Chondrocyte (in vitro differentiated cells): Measurements from ENCODE around the gene DNM1L. TPM values are rescaled to one million over a fixed set of nuclear protein-coding genes. Genes with fewer than 3 reads are reported as not detected.

Experiments
- DNase-seq: peaks from one replicate; pipeline ENCODE4 v3.0.0; 2021; ENCODE audit warnings: mixed read lengths, low spot score
- H3K27ac Mint-ChIP-seq: one replicate; pipeline ENCODE4 v1.8.0; 2021; ENCODE audit warnings: mild to moderate bottlenecking, moderate library complexity, mixed read lengths; ENCODE audit not compliant: unreplicated experiment
- H3K27me3 Mint-ChIP-seq: 2 replicates; pipeline ENCODE4 v1.8.0; 2021; ENCODE audit warnings: low read depth, mixed read lengths
- H3K36me3 Mint-ChIP-seq: 2 replicates; pipeline ENCODE4 v1.8.0; 2021; ENCODE audit warnings: low read depth, mixed read lengths
- H3K4me1 Mint-ChIP-seq: 2 replicates; pipeline ENCODE4 v1.8.0; 2021; ENCODE audit warnings: low read depth, mild to moderate bottlenecking, mixed read lengths
- H3K4me3 Mint-ChIP-seq: one replicate; pipeline ENCODE4 v1.8.0; 2021; ENCODE audit warnings: mild to moderate bottlenecking, moderate library complexity, mixed read lengths; ENCODE audit not compliant: unreplicated experiment
- H3K9me3 Mint-ChIP-seq: 2 replicates; pipeline ENCODE4 v1.8.0; 2021; ENCODE audit warnings: low read depth, mixed read lengths
- total RNA-seq: library from RNA; stranded (reverse); gene quantifications from 3 replicates; pipeline ENCODE4 v1.2.1, GENCODE V29; 2021
- TF ChIP-seq, protein P1 (sequence below): fragments of 200-600 bp; sonication (generic); IDR thresholded peaks from 2 replicates; pipeline ENCODE4 v1.5.0; 2021; ENCODE audit warnings: antibody characterized with exemption, mild to moderate bottlenecking, moderate library complexity

DNM1L gene
- total RNA-seq, 1 donor from 2014 or later: 67.0 TPM

DNA sequence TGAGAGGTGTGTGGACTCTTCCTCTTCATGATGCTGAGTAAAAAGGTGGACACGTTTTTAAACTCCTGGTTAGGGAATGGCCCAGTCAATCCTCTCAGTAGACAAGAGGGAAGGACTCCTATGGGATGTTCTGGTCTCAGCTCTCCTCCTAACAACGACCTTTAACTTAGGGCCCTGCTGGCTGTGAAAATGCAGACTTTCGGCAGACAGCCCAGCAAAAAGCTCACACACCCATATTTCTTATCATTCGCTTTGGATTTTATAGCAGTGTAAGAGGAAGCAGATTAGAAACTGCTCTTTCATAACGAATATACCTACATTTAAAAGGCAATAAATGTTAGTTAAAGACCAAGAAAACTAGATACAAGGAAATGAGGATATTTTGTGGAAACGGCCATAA lies 94.6 kb downstream of the DNM1L start:
- DNase-seq: no peak
- no peak overlapping the region for H3K27ac Mint-ChIP-seq
- no peak overlapping the region for H3K4me3 Mint-ChIP-seq
- no peaks in the 10 kb centered on the region for H3K4me1 Mint-ChIP-seq
- TF ChIP-seq, protein P1, sequence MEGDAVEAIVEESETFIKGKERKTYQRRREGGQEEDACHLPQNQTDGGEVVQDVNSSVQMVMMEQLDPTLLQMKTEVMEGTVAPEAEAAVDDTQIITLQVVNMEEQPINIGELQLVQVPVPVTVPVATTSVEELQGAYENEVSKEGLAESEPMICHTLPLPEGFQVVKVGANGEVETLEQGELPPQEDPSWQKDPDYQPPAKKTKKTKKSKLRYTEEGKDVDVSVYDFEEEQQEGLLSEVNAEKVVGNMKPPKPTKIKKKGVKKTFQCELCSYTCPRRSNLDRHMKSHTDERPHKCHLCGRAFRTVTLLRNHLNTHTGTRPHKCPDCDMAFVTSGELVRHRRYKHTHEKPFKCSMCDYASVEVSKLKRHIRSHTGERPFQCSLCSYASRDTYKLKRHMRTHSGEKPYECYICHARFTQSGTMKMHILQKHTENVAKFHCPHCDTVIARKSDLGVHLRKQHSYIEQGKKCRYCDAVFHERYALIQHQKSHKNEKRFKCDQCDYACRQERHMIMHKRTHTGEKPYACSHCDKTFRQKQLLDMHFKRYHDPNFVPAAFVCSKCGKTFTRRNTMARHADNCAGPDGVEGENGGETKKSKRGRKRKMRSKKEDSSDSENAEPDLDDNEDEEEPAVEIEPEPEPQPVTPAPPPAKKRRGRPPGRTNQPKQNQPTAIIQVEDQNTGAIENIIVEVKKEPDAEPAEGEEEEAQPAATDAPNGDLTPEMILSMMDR: no peak
- H3K27me3 Mint-ChIP-seq: peaks cover 24% of the 10 kb centered on the region
- H3K36me3 Mint-ChIP-seq: no peaks in the 10 kb centered on the region
- no peaks in the 10 kb centered on the region for H3K9me3 Mint-ChIP-seq

DNA sequence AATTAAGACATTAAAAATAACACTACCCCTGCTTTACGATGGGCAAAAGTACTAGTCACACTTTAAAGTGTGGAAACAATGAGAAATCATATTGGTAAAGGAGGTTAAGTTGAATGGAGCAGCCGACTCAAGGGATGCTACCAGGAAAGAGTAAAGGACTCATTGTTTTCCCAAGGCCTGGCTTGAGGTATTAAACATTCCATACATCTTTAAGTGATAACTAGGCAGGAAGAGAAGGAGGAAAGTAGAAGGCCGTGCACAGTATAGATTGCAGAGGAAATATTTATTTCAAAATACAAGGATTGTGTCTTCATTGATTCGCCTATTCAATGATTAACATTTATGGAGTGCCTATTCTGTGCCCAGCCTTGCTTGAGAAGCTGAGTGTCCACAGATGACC lies 97.2 kb downstream of the DNM1L start:
- H3K36me3 Mint-ChIP-seq: no peaks in the 10 kb centered on the region
- DNase-seq: no peak
- TF ChIP-seq, protein P1: no peak
- no peaks in the 10 kb centered on the region for H3K4me1 Mint-ChIP-seq
- H3K9me3 Mint-ChIP-seq: no peaks in the 10 kb centered on the region
- no peak overlapping the region for H3K27ac Mint-ChIP-seq
- H3K4me3 Mint-ChIP-seq: no peak overlapping the region
- peaks cover 25% of the 10 kb centered on the region for H3K27me3 Mint-ChIP-seq

DNA sequence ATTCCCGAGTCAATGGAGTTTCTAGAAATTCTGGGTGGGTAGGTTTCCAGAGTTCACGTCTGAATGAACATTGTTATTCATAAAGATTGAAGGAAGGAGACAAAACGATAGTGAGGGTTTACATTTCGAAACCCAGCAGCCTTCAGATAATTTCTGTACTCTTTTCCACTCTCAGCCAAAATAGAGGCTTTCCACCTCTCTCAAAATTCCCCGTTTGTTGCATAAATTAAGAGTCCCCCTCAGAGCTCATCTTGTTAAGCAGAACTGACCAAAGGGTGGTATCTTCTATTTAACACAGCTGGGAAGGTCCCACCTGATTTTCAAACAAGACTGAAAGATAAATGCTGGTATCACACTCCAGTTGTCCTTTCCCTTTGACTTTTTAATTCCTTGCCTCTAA lies 98.1 kb downstream of the DNM1L start:
- Mint-ChIP-seq H3K9me3 (no peaks in the 10 kb centered on the region), H3K27me3 (peaks cover 23% of the 10 kb centered on the region), H3K27ac (no peak overlapping the region), H3K36me3 (no peaks in the 10 kb centered on the region), H3K4me1 (no peaks in the 10 kb centered on the region), H3K4me3 (no peak overlapping the region)
- TF ChIP-seq, protein P1: no peak
- DNase-seq: no peak

DNA sequence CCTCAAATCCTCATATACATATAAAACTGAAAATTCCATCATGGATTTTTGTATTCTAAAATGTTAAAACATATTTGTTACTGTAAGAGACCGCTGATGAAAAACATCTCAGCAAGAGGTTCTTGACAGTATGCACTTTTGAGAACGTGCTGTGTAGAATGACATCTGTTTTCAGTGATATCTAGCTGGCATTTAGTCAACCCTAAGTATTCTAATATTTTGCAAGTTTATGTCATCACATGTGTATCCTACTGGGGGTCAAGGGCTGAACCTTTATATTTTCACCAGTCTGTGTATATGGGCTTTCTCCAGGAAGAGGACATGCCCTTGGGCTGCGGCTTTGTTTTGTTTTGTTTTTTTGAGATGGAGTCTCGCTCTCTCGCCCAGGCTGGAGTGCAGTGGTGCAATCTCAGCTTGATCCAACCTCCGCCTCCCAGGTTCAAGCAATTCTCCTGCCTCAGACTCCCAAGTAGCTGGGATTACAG lies 98.6 kb downstream of the DNM1L start:
- TF ChIP-seq, protein P1: no peak
- no peak overlapping the region for H3K4me3 Mint-ChIP-seq
- peaks cover 20% of the 10 kb centered on the region for H3K27me3 Mint-ChIP-seq
- H3K27ac Mint-ChIP-seq: no peak overlapping the region
- no peaks in the 10 kb centered on the region for H3K9me3 Mint-ChIP-seq
- no peaks in the 10 kb centered on the region for H3K4me1 Mint-ChIP-seq
- no peaks in the 10 kb centered on the region for H3K36me3 Mint-ChIP-seq
- no peak for DNase-seq

DNA sequence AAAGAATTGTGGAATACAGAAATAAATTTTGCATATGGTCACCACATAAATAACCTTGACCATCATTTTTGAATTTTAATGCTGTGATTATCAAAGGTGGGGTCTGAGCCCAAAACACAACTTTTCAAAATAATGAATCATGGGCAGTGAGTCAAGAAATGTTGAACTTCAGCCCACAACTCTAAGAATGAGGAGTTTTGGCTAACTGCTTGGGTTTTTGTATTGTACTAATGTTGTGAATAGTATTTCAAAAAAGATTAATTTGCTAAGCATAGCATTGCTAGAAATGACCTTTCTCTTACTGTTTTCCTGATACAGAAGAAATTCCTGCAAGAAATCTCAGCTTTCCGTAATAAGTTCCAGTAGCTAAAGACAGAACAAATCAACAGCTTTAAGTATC lies 101.0 kb downstream of the DNM1L start:
- no peak overlapping the region for H3K27ac Mint-ChIP-seq
- no peaks in the 10 kb centered on the region for H3K4me1 Mint-ChIP-seq
- TF ChIP-seq, protein P1: no peak
- H3K9me3 Mint-ChIP-seq: no peaks in the 10 kb centered on the region
- no peak for DNase-seq
- no peak overlapping the region for H3K4me3 Mint-ChIP-seq
- H3K36me3 Mint-ChIP-seq: no peaks in the 10 kb centered on the region
- peaks cover 13% of the 10 kb centered on the region for H3K27me3 Mint-ChIP-seq
